ENCODE data around the gene MIEF1.
A peak's percentile ranks its signal among the peaks of the same experiment; 100 is the strongest.

MIEF1 gene

GRCh38 chr22:39494471-39495120 lies 7.5 kb upstream of the MIEF1 start:
- TF ChIP-seq CTCF (IDR thresholded peaks at IDR 0.05): no peak
- Mint-ChIP-seq H3K4me3 (no peak overlapping the region), H3K4me1 (peaks cover 35% of the 10 kb centered on the region), H3K9me3 (no peaks in the 10 kb centered on the region), H3K27me3 (ENCODE audit: low read depth, poor library complexity) (peaks cover 8% of the 10 kb centered on the region), H3K36me3 (ENCODE audit: low read depth) (no peaks in the 10 kb centered on the region), H3K27ac (no peak overlapping the region)
- DNase-seq: no peak

GRCh38 chr22:39496131-39496838 lies 5.8 kb upstream of the MIEF1 start:
- H3K27ac Mint-ChIP-seq: no peak overlapping the region
- H3K27me3 Mint-ChIP-seq (ENCODE audit: low read depth, poor library complexity): peaks cover 13% of the 10 kb centered on the region
- no peaks in the 10 kb centered on the region for H3K36me3 Mint-ChIP-seq (ENCODE audit: low read depth)
- H3K4me1 Mint-ChIP-seq: peaks cover 43% of the 10 kb centered on the region
- TF ChIP-seq CTCF (IDR thresholded peaks at IDR 0.05): peak; percentile 72
- no peak overlapping the region for H3K4me3 Mint-ChIP-seq
- H3K9me3 Mint-ChIP-seq: no peaks in the 10 kb centered on the region
- peak; percentile 76 for DNase-seq

- Mint-ChIP-seq H3K36me3 (ENCODE audit: low read depth) (no peaks in the 10 kb centered on the region), H3K27ac (no peak overlapping the region)
Measured at GRCh38 chr22:39497429-39497828, 4.7 kb upstream of the MIEF1 start.

GRCh38 chr22:39498368-39498767 lies 3.7 kb upstream of the MIEF1 start:
- Mint-ChIP-seq H3K4me1 (peaks cover 59% of the 10 kb centered on the region), H3K36me3 (ENCODE audit: low read depth) (peaks cover under 1% of the 10 kb centered on the region), H3K27me3 (ENCODE audit: low read depth, poor library complexity) (peaks cover 11% of the 10 kb centered on the region), H3K9me3 (no peaks in the 10 kb centered on the region), H3K4me3 (no peak overlapping the region), H3K27ac (no peak overlapping the region)
- TF ChIP-seq CTCF (IDR thresholded peaks at IDR 0.05): no peak
- no peak for DNase-seq

More at GRCh38 chr22:39497429-39497828, 4.7 kb upstream of the MIEF1 start:
- DNase-seq: no peak
- no peak overlapping the region for H3K4me3 Mint-ChIP-seq
- TF ChIP-seq CTCF (IDR thresholded peaks at IDR 0.05): no peak
- no peaks in the 10 kb centered on the region for H3K9me3 Mint-ChIP-seq
- H3K4me1 Mint-ChIP-seq: peaks cover 53% of the 10 kb centered on the region
- peaks cover 13% of the 10 kb centered on the region for H3K27me3 Mint-ChIP-seq (ENCODE audit: low read depth, poor library complexity)

GRCh38 chr22:39498802-39499201 lies 3.3 kb upstream of the MIEF1 start:
- no peak for TF ChIP-seq CTCF (IDR thresholded peaks at IDR 0.05)
- Mint-ChIP-seq H3K9me3 (no peaks in the 10 kb centered on the region), H3K27ac (peak overlapping the region; percentile 22), H3K4me3 (no peak overlapping the region), H3K36me3 (ENCODE audit: low read depth) (peaks cover 4% of the 10 kb centered on the region), H3K4me1 (peaks cover 64% of the 10 kb centered on the region), H3K27me3 (ENCODE audit: low read depth, poor library complexity) (peaks cover 10% of the 10 kb centered on the region)
- DNase-seq: no peak
